Camera-type eye (tissue), 1 donor: ENCODE measurements around the gene SLC17A5. TPM values are rescaled to one million over a fixed set of nuclear protein-coding genes. Genes with fewer than 3 reads are reported as not detected.

Experiments used
- total RNA-seq: library from RNA; depleted of rRNA; stranded (reverse); fragments of >200 nt; gene quantifications from one replicate; pipeline ENCODE4 v1.2.3, GENCODE V29; 2014

The SLC17A5 gene
- 34.8 TPM for total RNA-seq

GRCh38 chr6:73653571-73654424, at the start of gene SLC17A5:
SLC17A5 (minus strand) TSS chr6:73653992; CDS start chr6:73653886, 106 bp downstream.

GRCh38 chr6:73695619-73696421, 42.0 kb upstream of the SLC17A5 start, which contains the start of gene CD109:
CD109 (plus strand) TSS chr6:73696203; CDS start chr6:73696216, 13 bp downstream.

Other genes starting within 250 kb of the SLC17A5 start
- 3.7 TPM for gene CGAS, start 201.7 kb downstream of the SLC17A5 start, total RNA-seq
- 39.6 TPM for gene MTO1, start 192.3 kb downstream of the SLC17A5 start, total RNA-seq
- 15,027 TPM for gene EEF1A1, start 133.0 kb downstream of the SLC17A5 start, total RNA-seq
- gene CD109, start 42.2 kb upstream of the SLC17A5 start, total RNA-seq: 17.0 TPM